Common myeloid progenitor, CD34-positive (primary cell): ENCODE measurements around the gene C11orf21.

Experiments used
- CTCF ChIA-PET: fragments of 350-600 bp; sonication (Branson Sonifier 250); formaldehyde crosslinking; loops from one replicate; lab custom pipeline; 2021; ENCODE audit warnings: antibody characterized with exemption; lab: Charles Lee
- POLR2A ChIA-PET: fragments of 350-600 bp; sonication (Branson Sonifier 250); formaldehyde crosslinking; loops from one replicate; lab custom pipeline; 2021; ENCODE audit warnings: antibody characterized with exemption; lab: Charles Lee
- DNase-seq, 3 donors: peaks; one replicate each; pipeline versions ENCODE4 v3.0.0 to v3.0.0-alpha.2; 2013
- H3K27ac ChIP-seq, 2 experiments: 1 replicate in 1 of 2; 2 replicates in 1 of 2; pipeline ENCODE4 v1.7.0; 2013; ENCODE audit warnings: inconsistent platforms in 2 of 2, low read length in 2 of 2, mild to moderate bottlenecking in 2 of 2, low read depth in 1 of 2, moderate library complexity in 1 of 2; ENCODE audit not compliant: severe bottlenecking in 2 of 2, insufficient read depth in 1 of 2, poor library complexity in 1 of 2
- H3K27me3 ChIP-seq, 5 experiments: replicated peaks in 2 of 5; 1 replicate in 3 of 5; 2 replicates in 2 of 5; pipeline versions ENCODE4 v1.6.1 to v1.7.0; 2013; ENCODE audit warnings: low read length in 4 of 5, mild to moderate bottlenecking in 2 of 5, moderate library complexity in 2 of 5, inconsistent platforms in 1 of 5; ENCODE audit not compliant: insufficient read depth in 5 of 5, control insufficient read depth in 4 of 5
- H3K36me3 ChIP-seq, 4 experiments: 1 replicate in 2 of 4; 2 replicates in 2 of 4; pipeline versions ENCODE4 v1.6.1 to v1.7.0; 2013; ENCODE audit warnings: low read length in 3 of 4, control low read depth in 1 of 4, mild to moderate bottlenecking in 1 of 4; ENCODE audit not compliant: control insufficient read depth in 4 of 4, insufficient read depth in 4 of 4
- H3K4me1 ChIP-seq, 4 experiments: 1 replicate in 3 of 4; 2 replicates in 1 of 4; pipeline versions ENCODE4 v1.6.1 to v1.7.1; 2013; ENCODE audit warnings: low read length in 3 of 4, mild to moderate bottlenecking in 3 of 4, control low read depth in 1 of 4, inconsistent platforms in 1 of 4, moderate library complexity in 1 of 4; ENCODE audit not compliant: control insufficient read depth in 4 of 4, insufficient read depth in 4 of 4; ENCODE audit errors: control extremely low read depth in 1 of 4
- H3K4me3 ChIP-seq, 7 experiments: 1 replicate in 4 of 7; 2 replicates in 3 of 7; pipeline versions ENCODE4 v1.5.1 to v1.7.0; 2013; ENCODE audit warnings: mild to moderate bottlenecking in 7 of 7, low read length in 6 of 7, moderate library complexity in 6 of 7, inconsistent platforms in 2 of 7, low read depth in 2 of 7, control low read depth in 1 of 7; ENCODE audit not compliant: insufficient read depth in 4 of 7, control insufficient read depth in 1 of 7; ENCODE audit errors: extremely low read depth in 1 of 7
- H3K9me3 ChIP-seq, 5 experiments: 1 replicate in 4 of 5; 2 replicates in 1 of 5; pipeline versions ENCODE4 v1.6.1 to v1.7.1; 2013; ENCODE audit warnings: low read length in 4 of 5, mild to moderate bottlenecking in 2 of 5, inconsistent platforms in 1 of 5, low read depth in 1 of 5, moderate library complexity in 1 of 5; ENCODE audit not compliant: control insufficient read depth in 4 of 5, insufficient read depth in 2 of 5; ENCODE audit errors: control extremely low read depth in 1 of 5
- WGBS: methylation state at CpG from one replicate; pipeline ENCODE4 v1.1.5; 2013; ENCODE audit not compliant: insufficient coverage; 5-methylcytosine and 5-hydroxymethylcytosine counted together

C11orf21 gene

DNA sequence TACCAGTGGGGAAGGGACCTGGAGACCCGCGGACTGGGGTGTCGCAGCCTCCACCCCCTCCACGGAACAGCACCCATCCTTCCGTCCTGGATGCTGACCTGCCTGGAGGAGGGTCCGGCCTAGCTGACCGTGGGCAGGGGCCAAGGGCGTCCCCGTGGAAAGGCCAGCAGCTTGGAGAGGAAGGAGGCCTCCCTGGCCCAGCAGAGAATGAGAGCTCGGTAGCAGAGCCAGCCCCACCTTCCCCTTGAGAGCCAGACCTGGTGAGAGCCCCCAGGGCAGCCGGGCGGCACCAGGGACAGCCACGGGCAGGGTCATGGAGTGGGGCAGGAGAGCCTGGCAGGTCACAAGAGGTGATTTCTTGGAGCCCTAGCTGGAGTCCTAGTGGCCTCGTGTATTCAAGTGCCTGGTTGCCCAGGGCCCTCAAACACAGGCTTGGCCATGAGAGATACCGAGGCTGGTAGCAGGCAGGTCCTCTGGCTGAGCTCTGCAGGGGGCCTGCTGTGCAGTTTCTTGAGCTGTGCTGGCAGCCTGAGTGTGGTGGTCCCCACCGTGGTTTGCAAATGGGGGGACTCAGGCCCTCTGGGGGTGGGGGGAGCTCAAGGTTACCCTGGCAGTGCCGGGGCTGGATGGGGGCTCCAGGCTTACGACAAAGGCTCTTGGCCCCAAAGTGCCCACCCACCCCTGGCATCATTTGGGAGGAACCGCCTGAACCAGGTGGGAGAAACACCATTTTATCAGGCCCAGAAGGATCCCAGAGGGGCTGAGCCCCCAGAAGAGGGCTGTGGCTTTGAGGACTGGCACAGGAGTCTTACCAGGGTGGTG, 7.7 kb upstream of the C11orf21 start:
- no peak overlapping the region for H3K27ac ChIP-seq
- ChIA-PET CTCF (interaction anchor here (0.6 to 12.2 kb wide), 6 partner anchors 10 to 115 kb away, joined by 3 to 220 read pairs (median 4); no protein-coding TSS in a partner anchor), POLR2A (interaction anchor here (0.9 kb wide), 1 partner anchor 14 kb away, joined by 3 read pairs; no protein-coding TSS in a partner anchor)
- DNase-seq = no peak
- peaks cover 3 to 47% (median 40%) of the 10 kb centered on the region in 4 experiments for H3K4me1 ChIP-seq
- H3K9me3 ChIP-seq = no peaks in the 10 kb centered on the region
- H3K27me3 ChIP-seq = no peaks in the 10 kb centered on the region
- WGBS = 82% methylated on average over 15 of the region's 19 CpGs
- peaks cover 0 to 20% (median 5%) of the 10 kb centered on the region in 4 experiments for H3K36me3 ChIP-seq
- no peak overlapping the region for H3K4me3 ChIP-seq

GRCh38 chr11:2308713-2309112, 7.0 kb upstream of the C11orf21 start:
- H3K27ac ChIP-seq = no peak overlapping the region
- 100% methylated on average over 3 of the region's 7 CpGs for WGBS
- H3K36me3 ChIP-seq = peaks cover 0 to 24% (median 5%) of the 10 kb centered on the region in 4 experiments
- DNase-seq = no peak
- H3K4me1 ChIP-seq = peaks cover 3 to 50% (median 43%) of the 10 kb centered on the region in 4 experiments
- no peaks in the 10 kb centered on the region for H3K9me3 ChIP-seq
- CTCF ChIA-PET = interaction anchor here (1.1 to 12.2 kb wide), 5 partner anchors 9 to 114 kb away, joined by 3 to 220 read pairs (median 5); no protein-coding TSS in a partner anchor
- no peaks in the 10 kb centered on the region for H3K27me3 ChIP-seq
- H3K4me3 ChIP-seq = no peak overlapping the region
- POLR2A ChIA-PET = interaction anchor here (0.6 to 0.9 kb wide), 2 partner anchors 15 to 915 kb away, joined by 3 read pairs; no protein-coding TSS in a partner anchor

- ChIA-PET POLR2A (no interaction called here), CTCF (interaction anchor here (1.1 to 12.2 kb wide), 8 partner anchors 58 to 122 kb away, joined by 3 to 220 read pairs (median 16); partner anchors contain the start of gene TSSC4)
- WGBS = 91% methylated on average over 23 of the region's 23 CpGs
- DNase-seq = no peak
- Histone ChIP-seq H3K4me3 (peak overlapping the region in 1 of 7 experiments; percentile 42), H3K27me3 (no peaks in the 10 kb centered on the region), H3K27ac (peak overlapping the region in 1 of 2 experiments; percentile 77), H3K36me3 (peaks cover 0 to 24% (median 5%) of the 10 kb centered on the region in 4 experiments), H3K9me3 (no peaks in the 10 kb centered on the region), H3K4me1 (peaks cover 3 to 58% (median 53%) of the 10 kb centered on the region in 4 experiments)
These were observed 6.0 kb upstream of the C11orf21 start for GRCh38 chr11:2307501-2308331.

DNA sequence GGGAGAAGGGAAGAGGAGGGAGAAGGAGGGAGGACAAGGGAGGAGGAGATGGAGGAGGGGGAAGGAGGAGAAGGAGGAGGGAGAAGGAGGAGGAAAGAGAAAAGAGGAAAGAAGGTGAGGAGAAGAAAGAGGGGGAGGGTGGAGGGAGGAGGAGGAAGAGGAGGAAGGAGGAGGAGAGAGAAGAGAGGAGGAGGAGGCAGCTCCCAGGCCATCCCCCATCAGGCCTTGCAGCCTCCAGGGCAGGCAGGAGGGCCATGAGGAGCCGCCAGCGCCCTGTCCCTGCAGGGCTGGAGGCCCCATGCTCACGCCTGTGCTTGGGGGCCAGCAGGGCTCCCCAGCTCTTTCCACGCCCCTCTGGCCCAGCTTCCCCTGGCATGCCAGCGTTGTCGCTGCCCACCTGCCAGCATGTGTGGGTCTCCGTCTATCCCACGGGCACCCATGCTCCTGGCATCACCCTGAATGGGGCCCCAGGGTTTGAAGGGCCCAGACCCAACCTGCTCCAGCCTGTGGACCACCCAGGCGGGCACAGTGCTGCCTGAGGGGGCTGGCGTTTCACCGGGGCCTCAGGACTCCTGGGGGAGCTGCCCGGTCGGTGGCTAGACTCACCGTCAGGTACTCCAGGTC, 5.3 kb upstream of the C11orf21 start:
- peaks cover 0 to 24% (median 5%) of the 10 kb centered on the region in 4 experiments for H3K36me3 ChIP-seq
- peaks cover 3 to 65% (median 59%) of the 10 kb centered on the region in 4 experiments for H3K4me1 ChIP-seq
- peak overlapping the region in 1 of 2 experiments; percentile 77 for H3K27ac ChIP-seq
- no peak for DNase-seq
- peak overlapping the region in 2 of 7 experiments; percentile 42 to 48 for H3K4me3 ChIP-seq
- H3K9me3 ChIP-seq = no peaks in the 10 kb centered on the region
- WGBS = 49% methylated on average over 14 of the region's 14 CpGs
- ChIA-PET POLR2A (interaction anchor here (0.6 kb wide), 1 partner anchor 16 kb away, joined by 3 read pairs; no protein-coding TSS in a partner anchor), CTCF (interaction anchor here (1.1 to 12.2 kb wide), 12 partner anchors 10 to 121 kb away, joined by 3 to 220 read pairs (median 8); partner anchors contain the start of gene TSSC4)
- no peaks in the 10 kb centered on the region for H3K27me3 ChIP-seq

DNA sequence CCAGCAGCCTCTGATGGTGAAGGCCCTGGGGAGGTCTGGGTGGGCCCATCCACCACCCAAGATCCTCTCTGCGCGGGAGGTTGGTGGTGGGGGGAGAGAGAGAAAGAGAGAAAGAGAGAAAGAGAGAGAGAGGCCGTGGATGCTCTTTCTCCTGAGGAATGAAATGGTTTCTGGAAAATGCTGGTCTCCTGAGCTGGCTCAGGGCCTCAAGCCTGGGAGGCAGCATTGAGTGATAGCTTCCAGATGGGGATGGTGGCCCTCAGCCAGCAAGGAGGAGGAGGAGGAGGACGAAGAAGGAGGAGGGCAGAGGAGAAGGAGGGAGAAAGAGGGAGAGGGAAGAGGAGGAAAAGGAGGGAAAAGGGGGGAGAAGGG, 4.7 kb upstream of the C11orf21 start:
- Histone ChIP-seq H3K36me3 (peaks cover 0 to 24% (median 5%) of the 10 kb centered on the region in 4 experiments), H3K9me3 (no peaks in the 10 kb centered on the region), H3K4me3 (peak overlapping the region in 6 of 7 experiments; percentile 29 to 95 (median 68)), H3K27ac (peak overlapping the region in 1 of 2 experiments; percentile 77), H3K4me1 (peaks cover 3 to 70% (median 62%) of the 10 kb centered on the region in 4 experiments), H3K27me3 (no peaks in the 10 kb centered on the region)
- no peak for DNase-seq
- 7% methylated on average over 3 of the region's 4 CpGs for WGBS
- ChIA-PET POLR2A (interaction anchor here (0.6 to 0.7 kb wide), 2 partner anchors 10 to 16 kb away, joined by 3 to 5 read pairs; no protein-coding TSS in a partner anchor), CTCF (interaction anchor here (1.0 to 12.2 kb wide), 16 partner anchors 10 to 120 kb away, joined by 3 to 220 read pairs (median 8); partner anchors contain the start of gene TSSC4)
